ENCODE data around the gene CCDC88B.

The CCDC88B gene

DNA sequence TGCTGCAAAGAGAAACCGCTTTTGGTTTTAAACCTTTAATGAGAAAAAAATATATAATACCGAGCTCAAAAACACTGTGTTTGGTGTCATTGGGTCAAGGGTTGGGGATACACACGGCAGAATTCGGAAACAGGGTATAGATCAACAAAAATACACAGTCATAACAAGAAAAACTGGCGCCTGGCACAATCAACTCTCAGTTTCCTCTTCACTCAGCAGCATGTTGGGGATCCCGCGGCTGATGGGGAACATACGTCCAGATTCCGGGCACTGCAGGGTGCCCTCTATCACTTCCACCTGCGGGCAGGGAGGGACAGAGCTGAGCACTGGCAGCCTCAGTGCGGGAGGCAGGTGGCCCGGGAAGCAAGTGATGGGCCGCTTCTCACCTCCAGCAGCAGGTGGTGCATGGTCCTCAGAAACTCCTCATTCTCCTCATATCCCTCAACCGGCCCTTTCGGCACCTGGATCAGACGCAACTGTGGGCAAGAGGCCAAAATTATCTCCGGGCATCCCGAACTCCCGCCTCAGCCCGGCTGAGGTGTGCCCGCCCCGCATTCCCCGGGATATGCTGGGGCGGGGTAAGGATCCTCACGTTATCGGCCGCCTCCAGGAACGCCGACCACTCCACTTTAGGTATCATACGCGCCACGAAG is 23.2 kb upstream of the CCDC88B start:
- Mint-ChIP-seq H3K27me3 (ENCODE audit: low read depth) (no peaks in the 10 kb centered on the region), H3K36me3 (ENCODE audit: low read depth) (peaks cover 22% of the 10 kb centered on the region), H3K27ac (peak overlapping the region; percentile 100), H3K4me3 (peak overlapping the region; percentile 94 to 99 (median 96)), H3K9me3 (no peaks in the 10 kb centered on the region), H3K4me1 (peaks cover 21% of the 10 kb centered on the region)
- no peak for TF ChIP-seq CTCF (IDR thresholded peaks at IDR 0.05; ENCODE audit: unreplicated experiment in 3 of 3)

- H3K36me3 Mint-ChIP-seq (ENCODE audit: low read depth) = peaks cover 21% of the 10 kb centered on the region
- H3K4me1 Mint-ChIP-seq = peaks cover 21% of the 10 kb centered on the region
- peak within 1 kb of the TSS; percentile 94 to 99 (median 96) for H3K4me3 Mint-ChIP-seq
- peak within 1 kb of the TSS; percentile 100 for H3K27ac Mint-ChIP-seq
- H3K27me3 Mint-ChIP-seq (ENCODE audit: low read depth) = no peaks in the 10 kb centered on the region
- no peaks in the 10 kb centered on the region for H3K9me3 Mint-ChIP-seq
- no peak for TF ChIP-seq CTCF (IDR thresholded peaks at IDR 0.05; ENCODE audit: unreplicated experiment in 3 of 3)
These were observed 22.6 kb upstream of the CCDC88B start, which contains the start of gene TRMT112 for GRCh38 chr11:64317325-64317960. TSS of gene TRMT112 (minus strand) at chr11:64317559. CDS start at chr11:64317526, 33 bp downstream.

- TF ChIP-seq CTCF (IDR thresholded peaks at IDR 0.05; ENCODE audit: unreplicated experiment in 3 of 3) = peak in 2 of 3 experiments; percentile 7 to 28
- Mint-ChIP-seq H3K36me3 (ENCODE audit: low read depth) (peaks cover 15% of the 10 kb centered on the region), H3K27ac (peak within 1 kb of the TSS; percentile 100), H3K27me3 (ENCODE audit: low read depth) (no peaks in the 10 kb centered on the region), H3K4me3 (peak within 1 kb of the TSS; percentile 94 to 99 (median 96)), H3K4me1 (peaks cover 16% of the 10 kb centered on the region), H3K9me3 (no peaks in the 10 kb centered on the region)
These were observed 21.8 kb upstream of the CCDC88B start, which contains the start of gene PRDX5 for GRCh38 chr11:64317961-64318765. TSS of gene PRDX5 (plus strand) at chr11:64318121. CDS start at chr11:64318216, 95 bp downstream.

DNA sequence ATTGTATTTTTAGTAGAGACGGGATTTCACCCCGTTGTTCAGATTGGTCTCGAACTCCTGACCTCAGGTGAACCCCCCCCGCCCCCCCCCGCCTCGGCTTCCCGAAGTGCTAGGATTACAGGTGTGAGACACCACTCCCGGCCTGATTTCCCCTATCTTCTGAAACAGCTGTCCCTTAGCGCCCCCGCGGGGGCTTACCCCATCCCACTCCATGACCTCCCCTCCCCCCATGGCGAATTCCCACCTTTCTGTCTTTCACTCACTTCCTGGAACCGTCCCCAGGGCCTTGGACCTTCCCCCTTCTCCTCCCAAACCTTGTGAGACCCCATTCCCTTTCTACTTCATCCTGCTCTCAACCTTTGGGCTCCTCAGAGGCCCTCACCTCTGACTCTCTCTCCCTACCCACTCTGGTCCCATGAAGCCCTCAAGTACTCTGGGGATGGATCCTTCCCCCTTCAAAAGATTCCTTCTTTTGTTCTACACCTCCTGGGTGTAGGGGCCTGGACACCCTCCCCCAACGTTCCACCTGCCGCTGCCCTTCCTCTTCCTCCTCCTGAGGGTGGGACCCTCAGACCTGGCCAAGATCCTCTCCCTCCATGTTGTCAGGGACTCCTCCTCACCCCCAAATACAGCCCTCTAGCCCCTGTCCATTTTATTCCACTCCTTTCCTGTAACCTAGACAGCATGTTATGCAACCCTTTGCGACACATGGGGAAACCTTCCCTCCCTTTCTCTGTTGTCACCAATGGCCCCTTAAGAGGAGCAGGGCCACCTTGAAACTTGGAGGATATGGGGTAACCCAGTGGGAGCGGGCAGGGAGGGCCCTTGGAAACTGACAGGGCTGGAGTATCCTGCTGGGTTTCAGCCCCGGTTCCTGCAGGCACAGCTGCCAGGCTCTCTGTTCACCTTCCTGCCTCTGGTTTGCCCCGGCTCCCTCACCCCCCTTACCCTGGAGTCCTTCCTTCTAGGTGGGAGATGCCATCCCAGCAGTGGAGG is 20.9 kb upstream of the CCDC88B start:
- H3K27me3 Mint-ChIP-seq (ENCODE audit: low read depth) = no peaks in the 10 kb centered on the region
- peak overlapping the region; percentile 94 to 99 (median 96) for H3K4me3 Mint-ChIP-seq
- peaks cover 16% of the 10 kb centered on the region for H3K4me1 Mint-ChIP-seq
- H3K9me3 Mint-ChIP-seq = no peaks in the 10 kb centered on the region
- H3K36me3 Mint-ChIP-seq (ENCODE audit: low read depth) = peaks cover 12% of the 10 kb centered on the region
- no peak for TF ChIP-seq CTCF (IDR thresholded peaks at IDR 0.05; ENCODE audit: unreplicated experiment in 3 of 3)
- H3K27ac Mint-ChIP-seq = peak overlapping the region; percentile 100

- Mint-ChIP-seq H3K27me3 (ENCODE audit: low read depth) (no peaks in the 10 kb centered on the region), H3K9me3 (no peaks in the 10 kb centered on the region), H3K4me1 (peaks cover 16% of the 10 kb centered on the region), H3K27ac (peak overlapping the region in 1 of 3 experiments; percentile 49), H3K4me3 (peak overlapping the region; percentile 64 to 77 (median 76)), H3K36me3 (ENCODE audit: low read depth) (peaks cover 9% of the 10 kb centered on the region)
- TF ChIP-seq CTCF (IDR thresholded peaks at IDR 0.05; ENCODE audit: unreplicated experiment in 3 of 3) = no peak
These were observed 19.4 kb upstream of the CCDC88B start for GRCh38 chr11:64320556-64320955.
